B cell (primary cell): ENCODE measurements around the gene PMCH. TPM values are rescaled to one million over a fixed set of nuclear protein-coding genes. Genes with fewer than 3 reads are reported as not detected.
"Not testable (repeated sequence)": the region's sequence is repeated elsewhere in the genome, so short reads cannot be mapped to it uniquely, and the experiment has no call there.

ENCODE experiments used
- ATAC-seq: fragments of 200-7000 bp; cut with Tn5 transposase; one replicate; pipeline ENCODE4 v1.10.0; 2021; ENCODE audit warnings: low read depth, mild to moderate bottlenecking, moderate number of reproducible peaks, moderate library complexity
- CTCF ChIA-PET: fragments of 350-600 bp; sonication (Branson Sonifier 250); formaldehyde crosslinking; loops from one replicate; lab custom pipeline; 2021; ENCODE audit warnings: antibody characterized with exemption, inconsistent platforms; lab: Charles Lee
- POLR2A ChIA-PET: fragments of 350-600 bp; sonication (Branson Sonifier 250); formaldehyde crosslinking; loops from one replicate; lab custom pipeline; 2021; ENCODE audit warnings: antibody characterized with exemption; lab: Charles Lee
- DNase-seq: peaks from one replicate; pipeline ENCODE4 v3.0.0; 2013
- H2AFZ ChIP-seq: 2 replicates; pipeline ENCODE4 v1.6.1; 2012; ENCODE audit warnings: mild to moderate bottlenecking, low read depth, low read length; ENCODE audit not compliant: insufficient read depth, poor library complexity, severe bottlenecking
- H3K27ac ChIP-seq, 2 donors: 1 replicate in 1 of 2; 2 replicates in 1 of 2; pipeline ENCODE4 v1.5.1; 2012 to 2013; ENCODE audit warnings: low read length in 2 of 2, mild to moderate bottlenecking in 2 of 2, moderate library complexity in 1 of 2
- H3K27me3 ChIP-seq, 4 experiments: fragments of 200-600 bp in 1 of 4; sonication (generic) in 1 of 4; replicated peaks in 1 of 4; 1 replicate in 2 of 4; 2 replicates in 2 of 4; pipeline versions ENCODE4 v1.6.1 to v1.7.0; 2013 to 2016; ENCODE audit warnings: low read length in 3 of 4, mild to moderate bottlenecking in 2 of 4, mixed read lengths in 1 of 4, moderate library complexity in 1 of 4; ENCODE audit not compliant: insufficient read depth in 4 of 4, control insufficient read depth in 3 of 4; ENCODE audit errors: control extremely low read depth in 1 of 4
- H3K36me3 ChIP-seq, 2 experiments: replicated peaks in 1 of 2; 1 replicate in 1 of 2; 2 replicates in 1 of 2; pipeline versions ENCODE4 v1.6.1 to v1.7.1; 2013; ENCODE audit warnings: low read length in 1 of 2; ENCODE audit not compliant: insufficient read depth in 2 of 2, control insufficient read depth in 1 of 2; ENCODE audit errors: control extremely low read depth in 1 of 2, extremely low read depth in 1 of 2
- H3K4me1 ChIP-seq, 2 donors: fragments of 200-600 bp in 1 of 2; sonication (generic) in 1 of 2; 1 replicate in 1 of 2; 2 replicates in 1 of 2; pipeline versions ENCODE4 v1.5.1 to v1.6.1; 2013 to 2017; ENCODE audit warnings: low read length in 2 of 2; ENCODE audit not compliant: control insufficient read depth in 2 of 2, insufficient read depth in 2 of 2
- H3K4me2 ChIP-seq: replicated peaks from 2 replicates; pipeline ENCODE3; 2012; ENCODE audit warnings: mild to moderate bottlenecking, low read depth, low read length; ENCODE audit not compliant: poor library complexity, severe bottlenecking
- H3K4me3 ChIP-seq, 5 experiments: fragments of 200-600 bp in 1 of 5; sonication (generic) in 1 of 5; 1 replicate in 3 of 5; 2 replicates in 2 of 5; pipeline versions ENCODE4 v1.5.1 to v1.7.0; 2011 to 2016; ENCODE audit warnings: low read length in 4 of 5, mild to moderate bottlenecking in 4 of 5, low read depth in 2 of 5, control low read depth in 1 of 5, moderate library complexity in 1 of 5; ENCODE audit not compliant: insufficient read depth in 1 of 5; ENCODE audit errors: control extremely low read depth in 1 of 5, extremely low read depth in 1 of 5
- H3K79me2 ChIP-seq: fragments of 200-600 bp; sonication (generic); one replicate; pipeline ENCODE4 v1.6.0; 2016; ENCODE audit warnings: low read length; ENCODE audit not compliant: control insufficient read depth, insufficient read depth
- H3K9ac ChIP-seq: fragments of 200-600 bp; sonication (generic); 2 replicates; pipeline ENCODE4 v1.6.1; 2017; ENCODE audit warnings: mild to moderate bottlenecking, low read length, moderate library complexity
- H3K9me3 ChIP-seq, 3 donors: one replicate each; pipeline versions ENCODE4 v1.6.1 to v1.7.1; 2013; ENCODE audit warnings: low read length in 2 of 3; ENCODE audit not compliant: control insufficient read depth in 2 of 3, insufficient read depth in 1 of 3; ENCODE audit errors: control extremely low read depth in 1 of 3
- H4K20me1 ChIP-seq: 2 replicates; pipeline ENCODE4 v1.6.0; 2012; ENCODE audit warnings: mild to moderate bottlenecking, low read length; ENCODE audit not compliant: insufficient read depth, control insufficient read depth, poor library complexity, severe bottlenecking
- H3K27ac Mint-ChIP-seq: one replicate; pipeline ENCODE4 v1.8.0; 2021; ENCODE audit warnings: mixed read lengths
- H3K27me3 Mint-ChIP-seq: one replicate; pipeline ENCODE4 v1.8.0; 2021; ENCODE audit warnings: mixed read lengths
- H3K4me1 Mint-ChIP-seq: one replicate; pipeline ENCODE4 v1.8.0; 2021; ENCODE audit warnings: mixed read lengths
- H3K4me3 Mint-ChIP-seq: one replicate; pipeline ENCODE4 v1.8.0; 2021; ENCODE audit warnings: mixed read lengths
- H3K9me3 Mint-ChIP-seq: one replicate; pipeline ENCODE4 v1.8.0; 2022; ENCODE audit warnings: mixed read lengths; ENCODE audit not compliant: insufficient read depth
- WGBS: methylation state at CpG from one replicate; pipeline ENCODE4 v1.1.5; 2013; ENCODE audit warnings: missing lambda C conversion rate; ENCODE audit not compliant: insufficient coverage; 5-methylcytosine and 5-hydroxymethylcytosine counted together
- intact Hi-C: fragments of 100-400 bp; cut with micrococcal nuclease; formaldehyde crosslinking; loops from one replicate; pipeline ENCODE4 v1.10.0; 2022
- polyA plus RNA-seq: library from polyadenylated mRNA; depleted of rRNA; stranded (reverse); fragments of >200 nt; gene quantifications from 2 replicates; pipeline ENCODE4 v1.2.3, GENCODE V29; 2012
- small RNA-seq: library from RNA; depleted of rRNA; stranded (forward); fragments of <200 nt; gene quantifications from one replicate; pipeline ENCODE3, GENCODE V24; 2012; ENCODE audit warnings: low replicate concordance, low read depth; ENCODE audit not compliant: insufficient read length
- total RNA-seq, 2 donors: library from RNA; stranded (reverse); fragments of 120-200 nt in 1 of 2; gene quantifications; 1 replicate in 1 of 2; 2 replicates in 1 of 2; pipeline versions ENCODE4 v1.2.3 to v1.2.4, GENCODE V29; 2013 to 2022

The PMCH gene
- total and polyA plus RNA-seq, 2 donors (not counting 1 experiment from before 2014, with no cell fraction given), result not detected

- intact Hi-C loops, H3K36me3 ChIP-seq, H3K4me1 Mint-ChIP-seq, ATAC-seq, H3K9ac ChIP-seq, H3K9me3 Mint-ChIP-seq, H3K27ac ChIP-seq, H2AFZ ChIP-seq, H3K4me3 ChIP-seq, H3K4me2 ChIP-seq, H3K9me3 ChIP-seq, H3K4me3 Mint-ChIP-seq, DNase-seq, POLR2A ChIA-PET, H3K27me3 ChIP-seq, H3K27me3 Mint-ChIP-seq, H3K4me1 ChIP-seq, CTCF ChIA-PET, H4K20me1 ChIP-seq, H3K79me2 ChIP-seq, H3K27ac Mint-ChIP-seq: not testable (repeated sequence)
- 100% methylated on average over 1 of the region's 4 CpGs for WGBS
Observed at GRCh38 chr12:102147062-102147587, 50.5 kb downstream of the PMCH start.

Small RNAs within 50 kb of the gene (small RNA-seq; reads per million reads assigned to genes)
- gene RN7SL793P, result not detected

Other genes with a start within 250 kb of the PMCH start
- 52.8 and 55.8 TPM in 2 replicates for gene WASHC3, start 135.8 kb downstream of the PMCH start, total RNA-seq
- 57.0 and 68.0 TPM in 2 replicates for gene WASHC3, start 135.8 kb downstream of the PMCH start, polyA plus RNA-seq
- gene NUP37, start 77.7 kb downstream of the PMCH start, total RNA-seq, result 19.1 and 22.1 TPM in 2 replicates
- 22.2 and 23.8 TPM in 2 replicates for gene NUP37, start 77.7 kb downstream of the PMCH start, polyA plus RNA-seq
- gene PARPBP, start 77.7 kb downstream of the PMCH start, total RNA-seq, result 5.2 and 6.6 TPM in 2 replicates
- gene PARPBP, start 77.7 kb downstream of the PMCH start, polyA plus RNA-seq, result 1.2 and 1.7 TPM in 2 replicates